WERI-Rb-1 (cell line): ENCODE data around the gene CCND2.

Experiments
- DNase-seq: peaks from one replicate; pipeline ENCODE4 v3.0.0-alpha.2; 2020
- H3K27ac ChIP-seq: fragments of 250-450 bp; sonication (Bioruptor Pico); 2 replicates; pipeline ENCODE4 v1.5.1; 2020; ENCODE audit warnings: mild to moderate bottlenecking, moderate library complexity
- H3K27me3 ChIP-seq: fragments of 250-450 bp; sonication (Bioruptor Pico); 2 replicates; pipeline ENCODE4 v1.5.1; 2021; ENCODE audit warnings: mild to moderate bottlenecking, low read depth, moderate library complexity; ENCODE audit not compliant: insufficient read depth, severe bottlenecking
- H3K36me3 ChIP-seq: fragments of 250-450 bp; sonication (Bioruptor Pico); 2 replicates; pipeline ENCODE4 v1.5.1; 2020; ENCODE audit warnings: mild to moderate bottlenecking, moderate library complexity
- H3K4me3 ChIP-seq: 2 replicates; pipeline ENCODE4 v1.5.1; 2011; ENCODE audit warnings: low read depth, mild to moderate bottlenecking, control low read depth, low read length
- H3K9me3 ChIP-seq: fragments of 250-450 bp; sonication (Bioruptor Pico); 2 replicates; pipeline ENCODE4 v1.5.1; 2021; ENCODE audit warnings: mild to moderate bottlenecking, moderate library complexity; ENCODE audit not compliant: severe bottlenecking
- TF ChIP-seq, protein P1 (sequence below): IDR thresholded peaks from 2 replicates; pipeline ENCODE4 v1.5.1; 2011; ENCODE audit warnings: low read depth, mild to moderate bottlenecking, control low read depth, inconsistent platforms, low read length

Gene CCND2

DNA sequence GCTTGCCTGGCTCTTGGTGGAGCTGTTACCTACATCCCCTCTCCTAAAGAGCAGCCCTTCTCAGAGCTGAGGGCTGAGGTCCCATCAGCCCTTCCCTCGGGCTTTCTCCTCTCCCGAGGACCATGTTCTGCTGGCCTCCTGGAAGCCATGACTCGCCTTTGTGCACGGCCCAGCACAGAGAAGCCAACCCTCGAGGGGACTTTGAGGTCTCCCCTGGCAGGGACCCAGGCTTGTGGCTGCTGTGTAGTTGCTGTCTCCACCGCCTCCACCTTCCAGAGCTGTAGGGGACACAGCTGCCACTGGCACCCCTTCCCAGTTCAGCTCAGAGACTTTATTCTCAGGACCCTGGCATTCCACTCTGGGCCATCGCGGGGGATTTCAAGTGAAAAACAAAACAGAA, 22.9 kb upstream of the CCND2 start:
- no peaks in the 10 kb centered on the region for H3K9me3 ChIP-seq
- TF ChIP-seq, protein P1, sequence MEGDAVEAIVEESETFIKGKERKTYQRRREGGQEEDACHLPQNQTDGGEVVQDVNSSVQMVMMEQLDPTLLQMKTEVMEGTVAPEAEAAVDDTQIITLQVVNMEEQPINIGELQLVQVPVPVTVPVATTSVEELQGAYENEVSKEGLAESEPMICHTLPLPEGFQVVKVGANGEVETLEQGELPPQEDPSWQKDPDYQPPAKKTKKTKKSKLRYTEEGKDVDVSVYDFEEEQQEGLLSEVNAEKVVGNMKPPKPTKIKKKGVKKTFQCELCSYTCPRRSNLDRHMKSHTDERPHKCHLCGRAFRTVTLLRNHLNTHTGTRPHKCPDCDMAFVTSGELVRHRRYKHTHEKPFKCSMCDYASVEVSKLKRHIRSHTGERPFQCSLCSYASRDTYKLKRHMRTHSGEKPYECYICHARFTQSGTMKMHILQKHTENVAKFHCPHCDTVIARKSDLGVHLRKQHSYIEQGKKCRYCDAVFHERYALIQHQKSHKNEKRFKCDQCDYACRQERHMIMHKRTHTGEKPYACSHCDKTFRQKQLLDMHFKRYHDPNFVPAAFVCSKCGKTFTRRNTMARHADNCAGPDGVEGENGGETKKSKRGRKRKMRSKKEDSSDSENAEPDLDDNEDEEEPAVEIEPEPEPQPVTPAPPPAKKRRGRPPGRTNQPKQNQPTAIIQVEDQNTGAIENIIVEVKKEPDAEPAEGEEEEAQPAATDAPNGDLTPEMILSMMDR = no peak
- no peak overlapping the region for H3K27ac ChIP-seq
- H3K4me3 ChIP-seq = no peak overlapping the region
- no peaks in the 10 kb centered on the region for H3K36me3 ChIP-seq
- no peak for DNase-seq
- H3K27me3 ChIP-seq = peaks cover 18% of the 10 kb centered on the region

DNA sequence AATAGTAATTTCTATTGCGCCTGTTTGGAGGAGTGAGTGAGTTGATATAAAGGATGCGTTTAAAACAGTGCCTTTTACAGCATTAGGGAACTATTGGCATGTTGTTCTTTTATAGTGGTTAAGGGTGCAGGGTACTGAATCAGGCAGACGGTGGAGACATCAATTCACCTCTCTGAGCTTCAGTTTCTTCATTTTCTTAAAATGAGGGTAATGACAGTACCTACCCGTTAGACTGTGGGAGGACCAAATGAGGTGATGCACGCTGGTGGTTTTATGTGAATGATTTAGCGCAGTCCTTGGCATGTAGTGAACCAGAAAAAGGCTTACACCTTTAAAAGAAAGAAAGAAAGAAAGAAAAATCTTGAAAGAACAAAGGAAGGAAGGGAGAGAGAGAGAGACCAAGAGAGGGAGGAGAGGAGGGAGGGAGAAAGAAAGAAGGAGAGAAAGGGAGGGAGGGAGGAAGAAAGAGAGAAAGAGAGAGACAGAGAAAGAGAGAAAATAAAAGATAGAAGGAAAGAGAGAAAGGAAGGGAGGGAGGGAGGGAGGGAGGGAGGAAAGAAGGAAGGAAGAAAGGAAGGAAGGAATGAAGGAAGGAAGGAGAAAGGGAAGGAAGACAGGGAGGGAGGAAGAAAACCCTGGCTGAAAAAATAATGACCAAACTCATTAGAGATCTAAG, 22.2 kb upstream of the CCND2 start:
- TF ChIP-seq, protein P1 = no peak
- Histone ChIP-seq H3K27ac (no peak overlapping the region), H3K4me3 (no peak overlapping the region), H3K27me3 (peaks cover 19% of the 10 kb centered on the region), H3K9me3 (no peaks in the 10 kb centered on the region), H3K36me3 (no peaks in the 10 kb centered on the region)
- no peak for DNase-seq

DNA sequence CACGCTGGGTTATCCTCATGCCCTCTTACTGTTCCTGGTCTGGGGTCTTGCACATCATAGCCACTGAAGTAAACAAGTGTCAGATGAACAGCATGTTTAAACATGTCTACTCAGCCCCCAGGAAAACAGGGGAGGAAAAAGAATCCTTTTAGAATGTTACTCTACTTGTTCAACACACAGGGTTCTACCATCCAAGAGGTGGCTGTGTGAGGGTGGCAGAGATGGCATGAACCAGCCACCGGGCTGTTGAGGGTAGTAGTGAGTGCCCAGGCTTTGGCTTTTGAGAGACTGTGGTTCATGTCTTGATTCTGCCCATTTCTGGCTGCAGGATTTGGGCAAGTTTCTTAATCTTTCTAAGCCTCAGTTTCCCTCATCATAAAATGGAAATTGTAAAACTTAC, 21.6 kb upstream of the CCND2 start:
- Histone ChIP-seq H3K27me3 (peaks cover 19% of the 10 kb centered on the region), H3K4me3 (no peak overlapping the region), H3K27ac (no peak overlapping the region), H3K36me3 (no peaks in the 10 kb centered on the region), H3K9me3 (no peaks in the 10 kb centered on the region)
- DNase-seq = no peak
- TF ChIP-seq, protein P1 = no peak

DNA sequence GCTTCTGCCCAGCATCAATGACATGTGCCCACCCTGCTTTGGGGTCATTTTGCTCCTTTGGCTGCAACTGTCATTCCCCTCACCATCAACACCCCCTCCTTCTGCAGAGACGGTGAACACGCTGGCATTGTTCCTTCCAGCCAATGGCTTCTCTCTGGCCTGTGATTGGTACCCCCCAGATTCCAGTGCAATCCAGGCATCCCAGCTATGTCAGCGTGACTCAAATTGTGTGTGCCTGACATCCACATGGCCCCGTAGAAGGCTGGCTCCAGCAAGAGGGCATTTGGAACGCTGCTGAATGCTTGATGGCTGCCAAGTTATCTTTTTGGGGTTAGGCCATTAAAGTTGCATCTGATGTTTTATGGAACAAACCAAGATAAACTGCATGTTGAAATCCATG, 21.0 kb upstream of the CCND2 start:
- H3K27ac ChIP-seq = no peak overlapping the region
- H3K4me3 ChIP-seq = no peak overlapping the region
- TF ChIP-seq, protein P1 = no peak
- peaks cover 19% of the 10 kb centered on the region for H3K27me3 ChIP-seq
- no peaks in the 10 kb centered on the region for H3K36me3 ChIP-seq
- no peaks in the 10 kb centered on the region for H3K9me3 ChIP-seq
- DNase-seq = no peak

DNA sequence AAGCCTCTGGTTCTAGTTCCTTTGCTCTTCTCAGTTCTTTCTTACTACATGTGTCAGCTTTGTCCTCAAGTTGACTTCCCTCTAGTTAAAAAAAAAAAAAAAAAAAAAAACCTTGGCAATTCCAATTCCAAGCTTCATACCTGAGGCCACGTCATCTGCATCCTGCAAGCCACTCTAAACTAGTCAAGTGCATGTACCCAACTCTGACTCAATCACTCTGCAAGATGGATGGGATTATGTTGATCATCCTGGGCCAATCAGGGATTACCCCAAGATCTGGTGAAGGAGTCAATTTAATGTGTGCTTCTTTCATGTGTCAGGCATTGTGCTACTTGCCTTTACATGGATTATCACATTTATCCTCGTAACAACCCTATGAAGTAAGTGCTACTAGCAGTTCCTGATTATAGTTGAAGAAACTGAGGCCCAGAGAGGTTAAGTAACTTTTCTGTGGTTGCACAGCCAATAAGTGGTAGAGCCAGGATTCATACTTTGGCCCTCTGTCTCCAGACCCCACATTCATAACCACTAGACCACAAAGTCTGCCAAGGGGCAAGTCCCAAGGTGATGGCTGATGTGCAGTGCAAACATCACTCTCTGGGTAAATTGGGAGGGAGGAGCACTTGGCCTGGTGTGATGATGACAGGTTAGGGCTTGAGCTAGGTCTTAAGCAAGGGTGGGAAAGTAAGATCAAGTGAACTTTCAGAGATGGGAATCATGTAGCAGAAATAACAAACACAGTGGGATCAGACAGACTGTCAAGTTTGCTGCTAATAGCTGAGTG, 17.3 kb upstream of the CCND2 start:
- no peak for DNase-seq
- H3K36me3 ChIP-seq = no peaks in the 10 kb centered on the region
- peaks cover 23% of the 10 kb centered on the region for H3K27me3 ChIP-seq
- TF ChIP-seq, protein P1 = no peak
- H3K4me3 ChIP-seq = no peak overlapping the region
- H3K27ac ChIP-seq = no peak overlapping the region
- no peaks in the 10 kb centered on the region for H3K9me3 ChIP-seq
